H9 (cell line): Measurements from ENCODE around the gene CHKB. TPM values are rescaled to one million over a fixed set of nuclear protein-coding genes. Genes with fewer than 3 reads are reported as not detected.

Experiments
- DNase-seq: peaks from one replicate; pipeline ENCODE4 v3.0.0-alpha.2; 2017
- H2AFZ ChIP-seq: one replicate; pipeline ENCODE4 v1.6.1; 2013; ENCODE audit warnings: mild to moderate bottlenecking, low read length, control low read depth, moderate library complexity
- H2AK5ac ChIP-seq: 2 replicates; pipeline ENCODE4 v1.6.1; 2013; ENCODE audit warnings: low read length, control low read depth, mixed read lengths; ENCODE audit not compliant: insufficient read length
- H2BK120ac ChIP-seq: one replicate; pipeline ENCODE4 v1.6.1; 2013; ENCODE audit warnings: low read depth, mild to moderate bottlenecking, low read length, control low read depth, inconsistent platforms; ENCODE audit not compliant: poor library complexity, severe bottlenecking
- H2BK12ac ChIP-seq: 2 replicates; pipeline ENCODE4 v1.6.1; 2013; ENCODE audit warnings: low read length, control low read depth, mixed read lengths, low read depth; ENCODE audit not compliant: insufficient read length
- H2BK15ac ChIP-seq: 2 replicates; pipeline ENCODE4 v1.6.1; 2013; ENCODE audit warnings: low read depth, low read length, control low read depth
- H2BK20ac ChIP-seq: one replicate; pipeline ENCODE4 v1.6.1; 2013; ENCODE audit warnings: low read depth, mild to moderate bottlenecking, low read length, control low read depth, inconsistent platforms; ENCODE audit not compliant: poor library complexity, severe bottlenecking
- H2BK5ac ChIP-seq: 2 replicates; pipeline ENCODE4 v1.6.1; 2013; ENCODE audit warnings: low read length, control low read depth, mixed read lengths; ENCODE audit not compliant: insufficient read length
- H3K14ac ChIP-seq: 2 replicates; pipeline ENCODE4 v1.6.1; 2013; ENCODE audit warnings: low read length, control low read depth; ENCODE audit not compliant: insufficient read depth
- H3K18ac ChIP-seq: 2 replicates; pipeline ENCODE4 v1.6.1; 2013; ENCODE audit warnings: low read depth, mild to moderate bottlenecking, mixed read lengths, low read length, control low read depth; ENCODE audit not compliant: insufficient read length
- H3K23ac ChIP-seq: 2 replicates; pipeline ENCODE4 v1.6.1; 2013; ENCODE audit warnings: low read length, control low read depth, mixed read lengths, low read depth; ENCODE audit not compliant: insufficient read length
- H3K23me2 ChIP-seq: 2 replicates; pipeline ENCODE4 v1.6.1; 2013; ENCODE audit warnings: low read depth, mild to moderate bottlenecking, mixed read lengths, low read length, control low read depth; ENCODE audit not compliant: insufficient read length, poor library complexity, severe bottlenecking
- H3K27ac ChIP-seq: 2 replicates; pipeline ENCODE4 v1.5.1; 2013; ENCODE audit warnings: low read length, control low read depth, mixed read lengths, low read depth; ENCODE audit not compliant: insufficient read length
- H3K27me3 ChIP-seq: 2 replicates; pipeline ENCODE4 v1.6.1; 2013; ENCODE audit warnings: low read length, control low read depth, inconsistent platforms; ENCODE audit not compliant: insufficient read depth
- H3K4ac ChIP-seq: 2 replicates; pipeline ENCODE4 v1.6.1; 2013; ENCODE audit warnings: low read depth, mild to moderate bottlenecking, control low read depth, inconsistent platforms, low read length, moderate library complexity
- H3K4me1 ChIP-seq: 2 replicates; pipeline ENCODE4 v1.6.1; 2013; ENCODE audit warnings: low read length, control low read depth, inconsistent platforms; ENCODE audit not compliant: insufficient read depth
- H3K4me2 ChIP-seq: 2 replicates; pipeline ENCODE4 v1.6.1; 2013; ENCODE audit warnings: low read length, control low read depth, mixed read lengths; ENCODE audit not compliant: insufficient read length, insufficient read depth
- H3K56ac ChIP-seq: 2 replicates; pipeline ENCODE4 v1.6.1; 2013; ENCODE audit warnings: low read depth, mild to moderate bottlenecking, mixed read lengths, low read length, control low read depth; ENCODE audit not compliant: insufficient read length
- H3K79me1 ChIP-seq: 2 replicates; pipeline ENCODE4 v1.6.1; 2013; ENCODE audit warnings: low read depth, mild to moderate bottlenecking, moderate library complexity, low read length, control low read depth, inconsistent platforms; ENCODE audit not compliant: insufficient read depth, poor library complexity, severe bottlenecking
- H3K79me2 ChIP-seq: 2 replicates; pipeline ENCODE4 v1.6.1; 2013; ENCODE audit warnings: low read length, control low read depth, inconsistent platforms; ENCODE audit not compliant: insufficient read depth
- H3K9ac ChIP-seq: 2 replicates; pipeline ENCODE4 v1.6.1; 2013; ENCODE audit warnings: low read length, control low read depth, mixed read lengths; ENCODE audit not compliant: insufficient read length; ENCODE audit errors: extremely low read depth
- H3K9me3 ChIP-seq: one replicate; pipeline ENCODE4 v1.6.1; 2013; ENCODE audit warnings: low read depth, low read length, inconsistent platforms; ENCODE audit not compliant: control insufficient read depth
- H3T11ph ChIP-seq: one replicate; pipeline ENCODE4 v1.6.1; 2013; ENCODE audit warnings: mild to moderate bottlenecking, low read length, control low read depth, inconsistent platforms
- H4K20me1 ChIP-seq: one replicate; pipeline ENCODE4 v1.6.1; 2013; ENCODE audit not compliant: control insufficient read depth, insufficient read length, insufficient read depth
- H4K5ac ChIP-seq: 2 replicates; pipeline ENCODE4 v1.6.1; 2013; ENCODE audit warnings: low read depth, mild to moderate bottlenecking, mixed read lengths, low read length, control low read depth; ENCODE audit not compliant: insufficient read length
- H4K8ac ChIP-seq: replicated peaks from 2 replicates; pipeline ENCODE4 v1.6.1; 2013; ENCODE audit warnings: low read length, control low read depth, mixed read lengths, low read depth; ENCODE audit not compliant: insufficient read length
- H4K91ac ChIP-seq: 2 replicates; pipeline ENCODE4 v1.6.1; 2013; ENCODE audit warnings: low read depth, mild to moderate bottlenecking, moderate library complexity, mixed read lengths, low read length, control low read depth; ENCODE audit not compliant: insufficient read length
- H3K27ac Mint-ChIP-seq, 3 experiments: 2 replicates in 2 of 3; 3 replicates in 1 of 3; pipeline ENCODE4 v1.8.0; 2020 to 2021; ENCODE audit warnings: mixed read lengths in 3 of 3, mild to moderate bottlenecking in 1 of 3, moderate library complexity in 1 of 3
- H3K27me3 Mint-ChIP-seq: 2 replicates; pipeline ENCODE4 v1.8.0; 2021; ENCODE audit warnings: low read depth, mild to moderate bottlenecking, moderate library complexity, mixed read lengths
- H3K36me3 Mint-ChIP-seq, 3 experiments: 2 replicates in 2 of 3; 3 replicates in 1 of 3; pipeline ENCODE4 v1.8.0; 2020 to 2021; ENCODE audit warnings: low read depth in 3 of 3, mixed read lengths in 3 of 3; ENCODE audit not compliant: insufficient read depth in 1 of 3
- H3K4me1 Mint-ChIP-seq, 2 experiments: 2 replicates each; pipeline ENCODE4 v1.8.0; 2020; ENCODE audit warnings: mixed read lengths in 2 of 2
- H3K4me3 Mint-ChIP-seq, 2 experiments: 2 replicates in 1 of 2; 3 replicates in 1 of 2; pipeline ENCODE4 v1.8.0; 2020 to 2021; ENCODE audit warnings: mild to moderate bottlenecking in 2 of 2, mixed read lengths in 2 of 2, moderate library complexity in 1 of 2
- H3K9me3 Mint-ChIP-seq, 2 experiments: 2 replicates in 1 of 2; 3 replicates in 1 of 2; pipeline ENCODE4 v1.8.0; 2020; ENCODE audit warnings: mild to moderate bottlenecking in 2 of 2, mixed read lengths in 2 of 2, moderate library complexity in 1 of 2
- WGBS: extraction: QIAGEN DNeasy Blood & Tissue Kit; methylation state at CpG from one replicate; pipeline ENCODE4 v1.1.7; 2013; ENCODE audit warnings: missing lambda C conversion rate, low lambda C conversion rate, mixed read lengths; ENCODE audit not compliant: insufficient read length; ENCODE audit errors: extremely low coverage; 5-methylcytosine and 5-hydroxymethylcytosine counted together
- total RNA-seq: library from RNA; stranded (reverse); gene quantifications from 2 replicates; pipeline ENCODE4 v1.2.1, GENCODE V29; 2021
- TF ChIP-seq, protein P1 (sequence below): fragments of 200-600 bp; sonication (generic); conservative IDR thresholded peaks from 3 replicates; pipeline ENCODE4 v1.8.0; 2021; ENCODE audit warnings: antibody characterized with exemption, mild to moderate bottlenecking

Gene CHKB
- total RNA-seq, 1 experiment from 2014 or later, result 64.9 TPM

DNA sequence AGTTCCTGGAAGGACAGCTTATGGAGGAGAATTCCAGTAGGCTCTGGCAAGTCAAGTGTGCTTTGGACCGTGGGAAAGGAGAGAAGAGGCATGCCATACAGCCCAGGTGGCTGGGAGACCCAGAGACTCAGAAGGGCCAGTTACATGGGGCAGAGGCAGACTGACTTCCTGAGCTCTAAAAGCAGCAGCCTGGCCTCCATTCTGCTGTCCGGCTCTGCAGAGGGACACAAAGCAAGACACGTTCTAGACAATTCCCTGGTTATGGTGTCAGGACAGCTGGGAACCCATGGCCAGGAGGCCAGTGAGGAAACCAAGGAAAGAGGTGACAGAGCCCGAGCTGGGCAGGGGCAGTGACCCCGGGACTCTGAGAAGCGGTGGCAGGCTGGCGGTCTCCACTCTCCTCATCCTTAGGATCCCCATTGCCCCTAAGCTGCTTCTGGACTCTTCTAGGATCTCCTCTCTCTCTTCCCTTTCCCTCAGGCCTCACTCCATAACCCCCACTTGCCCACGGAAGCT lies 7.2 kb downstream of the CHKB start:
- no CpG with 5 or more reads among the region's 8 CpGs for WGBS

More for the DNA sequence above, 7.2 kb downstream of the CHKB start:
- Histone ChIP-seq H3K79me1 (no peaks in the 10 kb centered on the region), H3K27ac (no peak overlapping the region), H2AK5ac (no peak overlapping the region), H3K4me1 (no peaks in the 10 kb centered on the region), H2BK12ac (no peak overlapping the region), H4K91ac (no peak overlapping the region), H2BK120ac (no peak overlapping the region), H3K4me2 (no peak overlapping the region), H4K5ac (no peak overlapping the region), H2AFZ (no peak overlapping the region), H2BK20ac (no peak overlapping the region), H3T11ph (no peak overlapping the region), H4K20me1 (no peaks in the 10 kb centered on the region), H4K8ac (no peak overlapping the region), H3K4ac (no peak overlapping the region), H3K79me2 (no peaks in the 10 kb centered on the region), H3K56ac (no peak overlapping the region), H3K14ac (no peak overlapping the region), H3K23ac (no peak overlapping the region), H3K18ac (no peak overlapping the region), H2BK15ac (no peak overlapping the region), H2BK5ac (no peak overlapping the region), H3K9me3 (no peaks in the 10 kb centered on the region), H3K27me3 (no peaks in the 10 kb centered on the region), H3K23me2 (no peaks in the 10 kb centered on the region), H3K9ac (no peak overlapping the region)
- H3K9me3 Mint-ChIP-seq, result no peaks in the 10 kb centered on the region
- H3K4me1 Mint-ChIP-seq, result no peaks in the 10 kb centered on the region
- no peak for DNase-seq
- H3K27me3 Mint-ChIP-seq, result no peaks in the 10 kb centered on the region; the same call in 1 of the 2 replicates
- no peak overlapping the region for H3K4me3 Mint-ChIP-seq
- H3K27ac Mint-ChIP-seq, result peak overlapping the region in 1 of 3 experiments; percentile 87; a peak in 2 of 7 replicates
- TF ChIP-seq, protein P1, sequence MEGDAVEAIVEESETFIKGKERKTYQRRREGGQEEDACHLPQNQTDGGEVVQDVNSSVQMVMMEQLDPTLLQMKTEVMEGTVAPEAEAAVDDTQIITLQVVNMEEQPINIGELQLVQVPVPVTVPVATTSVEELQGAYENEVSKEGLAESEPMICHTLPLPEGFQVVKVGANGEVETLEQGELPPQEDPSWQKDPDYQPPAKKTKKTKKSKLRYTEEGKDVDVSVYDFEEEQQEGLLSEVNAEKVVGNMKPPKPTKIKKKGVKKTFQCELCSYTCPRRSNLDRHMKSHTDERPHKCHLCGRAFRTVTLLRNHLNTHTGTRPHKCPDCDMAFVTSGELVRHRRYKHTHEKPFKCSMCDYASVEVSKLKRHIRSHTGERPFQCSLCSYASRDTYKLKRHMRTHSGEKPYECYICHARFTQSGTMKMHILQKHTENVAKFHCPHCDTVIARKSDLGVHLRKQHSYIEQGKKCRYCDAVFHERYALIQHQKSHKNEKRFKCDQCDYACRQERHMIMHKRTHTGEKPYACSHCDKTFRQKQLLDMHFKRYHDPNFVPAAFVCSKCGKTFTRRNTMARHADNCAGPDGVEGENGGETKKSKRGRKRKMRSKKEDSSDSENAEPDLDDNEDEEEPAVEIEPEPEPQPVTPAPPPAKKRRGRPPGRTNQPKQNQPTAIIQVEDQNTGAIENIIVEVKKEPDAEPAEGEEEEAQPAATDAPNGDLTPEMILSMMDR, result no peak
- H3K36me3 Mint-ChIP-seq, result peaks cover 8 to 73% (median 67%) of the 10 kb centered on the region in 3 experiments
